ENCODE measurements around the gene TMEM168. TPM values are rescaled to one million over a fixed set of nuclear protein-coding genes. Genes with fewer than 3 reads are reported as not detected.
"Not testable (repeated sequence)": the region's sequence is repeated elsewhere in the genome, so short reads cannot be mapped to it uniquely, and the experiment has no call there.

Gene TMEM168
- total and polyA plus RNA-seq, 7 donors = 5.2 to 10.9 (median 8.1) TPM

DNA sequence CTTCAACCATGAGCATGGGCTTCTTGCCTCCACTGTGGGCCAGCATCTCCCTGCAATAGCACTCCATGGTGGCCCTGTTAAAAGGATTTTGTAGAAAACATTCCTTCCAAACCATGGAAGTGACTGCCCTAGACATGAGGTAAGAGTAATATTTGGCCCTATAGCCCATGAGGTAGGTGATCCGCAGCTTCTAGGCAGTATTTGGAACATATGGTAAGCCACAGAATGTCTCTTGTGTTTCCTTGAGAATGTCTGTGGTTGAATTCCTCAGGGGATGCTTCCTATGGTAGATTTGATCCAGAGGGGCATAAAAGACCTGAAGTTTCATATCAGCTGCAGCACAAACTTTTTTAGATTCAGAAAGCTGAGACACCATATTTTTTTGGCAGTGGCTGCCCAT is 54.9 kb downstream of the TMEM168 start:
- 94 to 100% (median 97%) methylated on average over 1 of the region's 1 CpG for WGBS, 3 donors
- no peaks in the 10 kb centered on the region for H3K4me1 ChIP-seq

DNA sequence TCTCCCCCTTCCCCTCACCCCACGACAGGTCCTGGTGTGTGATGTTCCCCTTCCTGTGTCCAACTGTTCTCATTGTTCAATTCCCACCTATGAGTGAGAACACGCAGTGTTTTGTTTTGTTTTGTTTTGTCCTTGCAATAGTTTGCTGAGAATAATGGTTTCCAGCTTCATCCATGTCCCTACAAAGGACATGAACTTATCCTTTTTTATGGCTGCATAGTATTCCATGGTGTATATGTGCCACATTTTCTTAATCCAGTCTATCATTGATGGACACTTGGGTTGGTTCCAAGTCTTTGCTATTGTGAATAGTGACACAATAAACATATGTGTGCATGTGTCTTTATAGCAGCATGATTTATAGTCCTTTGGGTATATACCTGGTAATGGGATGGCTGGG is 58.9 kb downstream of the TMEM168 start:
- H3K4me3 ChIP-seq; H3K27me3 ChIP-seq (ENCODE audit: insufficient read depth in 3 of 3, low read length in 2 of 3); H3K36me3 ChIP-seq (ENCODE audit: insufficient read depth in 1 of 2, low read depth in 1 of 2); H3K4me1 ChIP-seq; intact Hi-C loops (cut with DNase I); H3K27ac ChIP-seq; DNase-seq; ATAC-seq: not testable (repeated sequence)
- H3K9me3 ChIP-seq = peaks cover 38% of the 10 kb centered on the region
- WGBS, 3 donors = 84 to 95% (median 90%) methylated on average over 2 of the region's 2 CpGs

More for the DNA sequence above, 54.9 kb downstream of the TMEM168 start:
- H3K27me3 ChIP-seq (ENCODE audit: insufficient read depth in 3 of 3, low read length in 2 of 3) = no peaks in the 10 kb centered on the region
- TF ChIP-seq, protein P1, sequence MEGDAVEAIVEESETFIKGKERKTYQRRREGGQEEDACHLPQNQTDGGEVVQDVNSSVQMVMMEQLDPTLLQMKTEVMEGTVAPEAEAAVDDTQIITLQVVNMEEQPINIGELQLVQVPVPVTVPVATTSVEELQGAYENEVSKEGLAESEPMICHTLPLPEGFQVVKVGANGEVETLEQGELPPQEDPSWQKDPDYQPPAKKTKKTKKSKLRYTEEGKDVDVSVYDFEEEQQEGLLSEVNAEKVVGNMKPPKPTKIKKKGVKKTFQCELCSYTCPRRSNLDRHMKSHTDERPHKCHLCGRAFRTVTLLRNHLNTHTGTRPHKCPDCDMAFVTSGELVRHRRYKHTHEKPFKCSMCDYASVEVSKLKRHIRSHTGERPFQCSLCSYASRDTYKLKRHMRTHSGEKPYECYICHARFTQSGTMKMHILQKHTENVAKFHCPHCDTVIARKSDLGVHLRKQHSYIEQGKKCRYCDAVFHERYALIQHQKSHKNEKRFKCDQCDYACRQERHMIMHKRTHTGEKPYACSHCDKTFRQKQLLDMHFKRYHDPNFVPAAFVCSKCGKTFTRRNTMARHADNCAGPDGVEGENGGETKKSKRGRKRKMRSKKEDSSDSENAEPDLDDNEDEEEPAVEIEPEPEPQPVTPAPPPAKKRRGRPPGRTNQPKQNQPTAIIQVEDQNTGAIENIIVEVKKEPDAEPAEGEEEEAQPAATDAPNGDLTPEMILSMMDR (IDR thresholded peaks at IDR 0.05) = no peak
- no peak for ATAC-seq
- H3K9me3 ChIP-seq = peaks cover 33% of the 10 kb centered on the region
- H3K27ac ChIP-seq = no peak overlapping the region
- no peaks in the 10 kb centered on the region for H3K36me3 ChIP-seq (ENCODE audit: insufficient read depth in 1 of 2, low read depth in 1 of 2)
- intact Hi-C loops (cut with DNase I) = no loop called here
- H3K4me3 ChIP-seq = no peak overlapping the region
- no peak for DNase-seq

DNA sequence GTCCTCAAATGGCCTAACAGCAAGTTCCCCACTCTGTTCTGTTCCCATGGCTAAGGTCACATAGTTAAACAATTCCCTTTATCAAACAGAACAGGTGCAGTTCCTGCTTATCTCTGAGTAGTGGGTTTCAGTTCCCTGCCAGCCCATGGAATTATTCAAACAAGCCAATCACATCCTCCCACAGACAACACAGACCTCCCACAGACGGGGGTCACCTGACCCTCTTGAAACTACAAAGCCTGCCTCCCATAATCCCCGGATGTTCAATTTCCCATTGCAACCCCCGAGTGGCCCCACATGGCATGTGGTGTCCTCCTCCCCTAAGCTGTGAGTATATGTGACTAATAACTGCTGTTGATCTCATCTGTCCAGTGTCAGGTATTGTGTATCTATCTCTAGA is 64.1 kb downstream of the TMEM168 start:
- ATAC-seq = no peak
- peaks cover 0 to 3% (median 0%) of the 10 kb centered on the region in 3 donors for H3K27me3 ChIP-seq (ENCODE audit: insufficient read depth in 3 of 3, low read length in 2 of 3)
- WGBS, 3 donors = 69 to 83% (median 70%) methylated on average over 3 of the region's 3 CpGs
- TF ChIP-seq, protein P1 (IDR thresholded peaks at IDR 0.05) = no peak
- peaks cover 17% of the 10 kb centered on the region for H3K9me3 ChIP-seq
- intact Hi-C loops (cut with DNase I) = no loop called here
- no peak overlapping the region for H3K27ac ChIP-seq
- H3K36me3 ChIP-seq (ENCODE audit: insufficient read depth in 1 of 2, low read depth in 1 of 2) = no peaks in the 10 kb centered on the region
- no peak for DNase-seq
- H3K4me3 ChIP-seq = no peak overlapping the region
- no peaks in the 10 kb centered on the region for H3K4me1 ChIP-seq

DNA sequence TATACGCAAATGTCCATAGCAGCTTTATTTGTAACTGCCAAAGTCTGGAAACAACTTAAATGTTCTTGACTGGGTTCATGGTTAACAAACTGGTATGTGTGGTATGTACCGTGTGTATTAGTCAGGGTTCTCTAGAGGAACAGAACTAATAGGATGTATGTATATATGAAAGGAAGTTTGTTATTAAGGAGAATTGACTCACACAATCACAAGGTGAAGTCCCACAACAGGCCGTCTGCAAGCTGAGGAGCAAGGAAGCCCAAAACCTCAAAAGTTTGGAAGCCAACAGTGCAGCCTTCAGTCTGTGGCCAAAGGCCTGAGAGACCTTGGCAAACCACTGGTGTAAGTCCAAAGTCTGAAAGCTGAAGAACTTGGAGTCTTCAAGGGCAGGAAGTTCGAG is 66.8 kb downstream of the TMEM168 start:
- WGBS, 3 donors = 69 to 79% (median 69%) methylated on average over 4 of the region's 4 CpGs
- intact Hi-C loops (cut with DNase I) = no loop called here
- no peak for ATAC-seq
- H3K9me3 ChIP-seq = peaks cover 10% of the 10 kb centered on the region
- H3K27ac ChIP-seq = no peak overlapping the region
- peaks cover 0 to 3% (median 0%) of the 10 kb centered on the region in 3 donors for H3K27me3 ChIP-seq (ENCODE audit: insufficient read depth in 3 of 3, low read length in 2 of 3)
- no peaks in the 10 kb centered on the region for H3K4me1 ChIP-seq
- no peaks in the 10 kb centered on the region for H3K36me3 ChIP-seq (ENCODE audit: insufficient read depth in 1 of 2, low read depth in 1 of 2)
- TF ChIP-seq, protein P1 (IDR thresholded peaks at IDR 0.05) = no peak
- H3K4me3 ChIP-seq = no peak overlapping the region
- DNase-seq = no peak

DNA sequence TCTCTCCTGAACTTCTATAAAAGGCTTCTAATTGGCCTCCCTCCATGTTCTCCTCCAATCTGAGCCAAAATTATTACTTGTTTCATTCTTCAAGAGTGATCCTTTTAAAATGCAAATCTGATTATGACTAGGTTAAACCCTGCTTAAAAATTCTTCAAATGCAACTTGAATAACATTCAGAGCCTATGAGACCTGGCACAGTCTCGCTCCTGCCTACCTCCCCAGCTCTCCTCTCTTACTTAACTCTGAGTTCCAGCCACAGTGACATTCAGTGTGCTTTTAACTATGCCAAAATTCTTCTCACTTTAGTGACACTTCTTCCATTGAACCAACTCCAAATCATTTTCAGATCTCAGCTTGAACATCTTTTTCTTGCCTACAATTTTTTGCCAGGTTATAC is 68.8 kb downstream of the TMEM168 start:
- H3K27me3 ChIP-seq (ENCODE audit: insufficient read depth in 3 of 3, low read length in 2 of 3) = peaks cover 0 to 3% (median 0%) of the 10 kb centered on the region in 3 donors
- H3K27ac ChIP-seq = no peak overlapping the region
- intact Hi-C loops (cut with DNase I) = no loop called here
- no peak for DNase-seq
- H3K9me3 ChIP-seq = peaks cover 4% of the 10 kb centered on the region
- ATAC-seq = no peak
- H3K4me1 ChIP-seq = no peaks in the 10 kb centered on the region
- TF ChIP-seq, protein P1 (IDR thresholded peaks at IDR 0.05) = no peak
- H3K36me3 ChIP-seq (ENCODE audit: insufficient read depth in 1 of 2, low read depth in 1 of 2) = no peaks in the 10 kb centered on the region
- 63 to 81% (median 65%) methylated on average over 1 of the region's 1 CpG for WGBS, 3 donors
- no peak overlapping the region for H3K4me3 ChIP-seq
